ENCODE results near the gene GRK5. TPM values are rescaled to one million over a fixed set of nuclear protein-coding genes. Genes with fewer than 3 reads are reported as not detected.

GRK5 gene
- total RNA-seq, 1 experiment from 2014 or later: 4.5 TPM

GRCh38 chr10:119377451-119377957, 170.1 kb downstream of the GRK5 start:
- H3K9ac ChIP-seq (ENCODE audit: low read length): no peak overlapping the region
- H3F3A ChIP-seq (ENCODE audit: low read length, unreplicated experiment): no peaks in the 10 kb centered on the region
- H4K20me1 ChIP-seq (ENCODE audit: low read length): no peaks in the 10 kb centered on the region
- TF ChIP-seq EZH2phosphoT487 (IDR thresholded peaks at IDR 0.05; ENCODE audit: borderline replicate concordance, low read length): no peak
- no peak for TF ChIP-seq EZH2 (IDR thresholded peaks at IDR 0.05; ENCODE audit: low read length, unreplicated experiment)
- no peak for TF ChIP-seq CTCF (conservative IDR thresholded peaks at IDR 0.05; ENCODE audit: low read depth, low read length)
- no peak overlapping the region for H3K4me3 ChIP-seq (ENCODE audit: low read length)
- intact Hi-C loops (cut with micrococcal nuclease): no loop called here
- H3K9me3 ChIP-seq (ENCODE audit: low read length): no peaks in the 10 kb centered on the region
- no peaks in the 10 kb centered on the region for H3K79me2 ChIP-seq (ENCODE audit: low read length)
- DNase-seq (no peak), ATAC-seq (no peak)
- BruUV-seq (replicated peaks): no TSS peak
- H3K27ac ChIP-seq (ENCODE audit: low read length): no peak overlapping the region
- CTCF ChIA-PET: no interaction called here
- no peaks in the 10 kb centered on the region for H3K36me3 ChIP-seq (ENCODE audit: low read depth, low read length)
- no peak overlapping the region for H2AFZ ChIP-seq (ENCODE audit: low read length)
- no peaks in the 10 kb centered on the region for H3K9me2 ChIP-seq (replicated peaks; ENCODE audit: low read length)
- no peaks in the 10 kb centered on the region for H3K4me1 ChIP-seq (ENCODE audit: insufficient read depth, low read length)
- H3K4me2 ChIP-seq (ENCODE audit: low read length): no peak overlapping the region
- no peaks in the 10 kb centered on the region for H3K27me3 ChIP-seq (ENCODE audit: low read length)
- POLR2A ChIA-PET (ENCODE audit: unreplicated experiment): no interaction called here

DNA sequence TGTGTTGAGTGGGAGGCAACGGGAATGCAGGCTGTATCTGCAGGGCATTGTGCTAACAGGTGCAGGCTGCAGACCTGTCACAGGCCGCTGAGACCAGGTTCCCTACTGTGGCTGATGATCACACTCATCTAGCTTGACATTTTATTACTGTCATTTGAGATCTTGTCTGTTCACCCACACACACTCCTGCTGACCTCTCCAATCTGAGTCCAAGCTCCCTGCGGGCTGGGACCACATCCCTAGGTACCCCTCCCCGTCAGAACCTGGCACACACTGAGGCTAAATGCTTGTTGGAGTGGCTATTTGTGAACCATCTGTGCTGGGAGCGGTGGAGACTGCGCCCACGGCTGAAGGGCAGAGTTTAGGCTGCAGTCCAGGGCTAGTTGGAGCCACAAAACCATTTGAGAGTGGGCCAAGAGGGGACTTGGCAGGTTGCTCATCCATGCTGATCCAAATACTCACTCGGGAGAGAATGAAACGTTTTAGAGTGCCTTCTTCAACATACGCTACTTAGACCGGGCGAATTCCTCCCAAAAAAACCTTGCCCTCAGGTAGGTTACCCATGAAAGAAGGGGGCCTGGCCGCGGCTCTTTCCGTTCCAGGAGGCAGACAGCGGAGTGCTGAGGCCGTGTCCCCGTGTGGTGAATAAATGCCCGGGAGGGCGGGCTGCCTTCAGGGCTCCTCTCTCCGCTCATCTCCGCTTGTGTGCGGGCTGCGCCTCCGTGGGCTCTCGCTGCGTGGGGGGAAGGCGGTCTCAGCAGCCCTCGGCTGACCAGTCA, 170.8 kb downstream of the GRK5 start:
- Histone ChIP-seq H3K4me3 (ENCODE audit: low read length) (no peak overlapping the region), H3F3A (ENCODE audit: low read length, unreplicated experiment) (no peaks in the 10 kb centered on the region), H3K9ac (ENCODE audit: low read length) (no peak overlapping the region), H3K4me1 (ENCODE audit: insufficient read depth, low read length) (no peaks in the 10 kb centered on the region), H3K4me2 (ENCODE audit: low read length) (no peak overlapping the region), H4K20me1 (ENCODE audit: low read length) (no peaks in the 10 kb centered on the region), H3K36me3 (ENCODE audit: low read depth, low read length) (no peaks in the 10 kb centered on the region), H3K79me2 (ENCODE audit: low read length) (no peaks in the 10 kb centered on the region), H3K27me3 (ENCODE audit: low read length) (no peaks in the 10 kb centered on the region), H2AFZ (ENCODE audit: low read length) (no peak overlapping the region), H3K27ac (ENCODE audit: low read length) (no peak overlapping the region), H3K9me2 (replicated peaks; ENCODE audit: low read length) (no peaks in the 10 kb centered on the region), H3K9me3 (ENCODE audit: low read length) (no peaks in the 10 kb centered on the region)
- CTCF ChIA-PET: no interaction called here
- TF ChIP-seq CTCF (conservative IDR thresholded peaks at IDR 0.05; ENCODE audit: low read depth, low read length) (no peak), EZH2phosphoT487 (IDR thresholded peaks at IDR 0.05; ENCODE audit: borderline replicate concordance, low read length) (no peak), EZH2 (IDR thresholded peaks at IDR 0.05; ENCODE audit: low read length, unreplicated experiment) (no peak)
- POLR2A ChIA-PET (ENCODE audit: unreplicated experiment): no interaction called here
- ATAC-seq (no peak), DNase-seq (no peak)
- intact Hi-C loops (cut with micrococcal nuclease): no loop called here
- BruUV-seq (replicated peaks): no TSS peak

DNA sequence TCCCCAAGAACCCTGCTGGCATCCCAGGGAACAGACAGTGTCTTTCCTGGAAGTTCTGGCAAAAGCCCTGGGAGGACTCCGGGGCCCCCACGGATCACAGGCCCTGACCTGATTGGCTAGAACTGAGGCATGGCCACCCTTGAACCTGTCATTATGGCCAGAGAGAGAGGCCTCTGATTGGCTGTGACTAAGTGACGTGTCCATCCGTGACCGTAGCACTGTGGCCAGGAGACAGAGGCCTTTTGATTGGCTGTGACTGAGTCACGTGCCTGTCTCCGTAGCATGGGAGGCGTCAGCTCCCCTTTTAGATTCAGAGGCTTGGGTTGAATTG, 171.3 kb downstream of the GRK5 start:
- Histone ChIP-seq H3K9ac (ENCODE audit: low read length) (no peak overlapping the region), H3K9me3 (ENCODE audit: low read length) (no peaks in the 10 kb centered on the region), H3K4me2 (ENCODE audit: low read length) (no peak overlapping the region), H3K4me3 (ENCODE audit: low read length) (no peak overlapping the region), H3K27ac (ENCODE audit: low read length) (no peak overlapping the region), H4K20me1 (ENCODE audit: low read length) (no peaks in the 10 kb centered on the region), H3K79me2 (ENCODE audit: low read length) (no peaks in the 10 kb centered on the region), H3K36me3 (ENCODE audit: low read depth, low read length) (no peaks in the 10 kb centered on the region), H3K4me1 (ENCODE audit: insufficient read depth, low read length) (no peaks in the 10 kb centered on the region), H3K27me3 (ENCODE audit: low read length) (no peaks in the 10 kb centered on the region), H3F3A (ENCODE audit: low read length, unreplicated experiment) (no peaks in the 10 kb centered on the region), H3K9me2 (replicated peaks; ENCODE audit: low read length) (no peaks in the 10 kb centered on the region), H2AFZ (ENCODE audit: low read length) (no peak overlapping the region)
- TF ChIP-seq CTCF (conservative IDR thresholded peaks at IDR 0.05; ENCODE audit: low read depth, low read length) (no peak), EZH2phosphoT487 (IDR thresholded peaks at IDR 0.05; ENCODE audit: borderline replicate concordance, low read length) (no peak), EZH2 (IDR thresholded peaks at IDR 0.05; ENCODE audit: low read length, unreplicated experiment) (no peak)
- no peak for ATAC-seq
- intact Hi-C loops (cut with micrococcal nuclease): no loop called here
- no peak for DNase-seq
- ChIA-PET POLR2A (ENCODE audit: unreplicated experiment) (no interaction called here), CTCF (no interaction called here)
- BruUV-seq (replicated peaks): no TSS peak
